DMS 273 treated with DMSO at 0.1 percent for 48 hours (cell line): Measurements from ENCODE around the gene RBM28.
A peak's percentile ranks its signal among the peaks of the same experiment; 100 is the strongest.

Source experiments
- DNase-seq: peaks from one replicate; lab custom pipeline; 2025; lab: John Stamatoyannopoulos, UW

Gene RBM28

GRCh38 chr7:128259131-128260061 is 84.3 kb downstream of the RBM28 start:
- peak; percentile 79 for DNase-seq

- no peak for DNase-seq
Measured at GRCh38 chr7:128257458-128257857, 86.2 kb downstream of the RBM28 start.

- no peak for DNase-seq
Measured at GRCh38 chr7:128255271-128255670, 88.4 kb downstream of the RBM28 start.

- DNase-seq: no peak
Measured at GRCh38 chr7:128254470-128254869, 89.2 kb downstream of the RBM28 start.

DNA sequence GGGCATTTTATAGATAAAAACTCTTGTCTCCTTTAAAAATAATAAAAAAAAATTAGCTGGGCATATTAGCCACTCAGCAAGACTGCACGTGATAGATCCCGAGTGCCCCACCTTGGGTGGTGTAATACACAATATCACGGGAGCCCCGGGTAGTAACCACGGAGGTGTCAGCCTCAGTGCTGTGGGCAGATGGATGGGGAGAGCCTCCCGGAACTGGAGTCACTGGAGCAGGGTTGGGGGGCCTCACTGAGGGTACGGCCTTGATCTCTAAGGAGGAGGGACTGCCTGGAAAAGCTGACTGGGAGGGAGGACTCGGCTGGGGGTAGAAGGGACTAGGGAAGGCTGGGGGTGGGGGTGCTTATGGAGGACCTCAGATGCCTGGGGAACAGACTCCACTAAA is 90.0 kb downstream of the RBM28 start:
- no peak for DNase-seq

GRCh38 chr7:128251337-128251736 is 92.4 kb downstream of the RBM28 start:
- DNase-seq: no peak
